Fibroblast of lung (primary cell): Measurements from ENCODE around the gene ZNF511.
"Not testable (repeated sequence)": the region's sequence is repeated elsewhere in the genome, so short reads cannot be mapped to it uniquely, and the experiment has no call there.

Experiments
- EZH2 ChIP-seq: IDR thresholded peaks from 2 replicates; pipeline ENCODE4 v1.5.1; 2012; ENCODE audit warnings: low read length, control low read depth, mild to moderate bottlenecking; ENCODE audit errors: missing control alignments
- TF ChIP-seq, protein P1 (sequence below), 2 donors: IDR thresholded peaks in 1 of 2; conservative IDR thresholded peaks in 1 of 2; 1 replicate in 1 of 2; 2 replicates in 1 of 2; pipeline ENCODE4 v1.5.1; 2011 to 2012; ENCODE audit warnings: low read length in 2 of 2, control low read depth in 1 of 2, inconsistent platforms in 1 of 2, low read depth in 1 of 2, mild to moderate bottlenecking in 1 of 2

DNA sequence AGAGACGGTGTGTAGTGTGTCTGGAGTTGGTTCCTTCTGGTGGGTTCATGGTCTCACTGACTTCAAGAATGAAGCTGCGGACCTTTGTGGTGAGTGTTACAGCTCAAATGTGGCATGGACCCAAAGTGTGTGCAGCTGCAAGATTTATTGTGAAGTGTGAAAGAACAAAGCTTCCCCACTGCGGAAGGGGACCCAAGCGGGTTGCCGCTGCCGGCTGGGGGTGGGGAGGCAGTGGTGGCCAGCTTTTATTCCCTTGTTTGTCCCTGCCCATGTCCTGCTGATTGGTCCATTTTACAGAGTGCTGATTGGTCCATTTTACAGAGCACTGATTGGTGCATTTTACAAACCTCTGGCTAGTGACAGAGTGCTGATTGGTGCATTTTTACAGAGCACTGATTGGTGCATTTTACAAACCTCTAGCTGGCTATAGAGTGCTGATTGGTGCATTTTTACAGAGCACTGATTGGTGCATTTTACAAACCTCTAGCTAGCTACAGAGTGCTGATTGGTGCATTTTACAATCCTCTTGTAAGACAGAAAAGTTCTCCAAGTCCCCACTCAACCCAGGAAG lies 12.2 kb downstream of the ZNF511 start:
- TF ChIP-seq, protein P1, sequence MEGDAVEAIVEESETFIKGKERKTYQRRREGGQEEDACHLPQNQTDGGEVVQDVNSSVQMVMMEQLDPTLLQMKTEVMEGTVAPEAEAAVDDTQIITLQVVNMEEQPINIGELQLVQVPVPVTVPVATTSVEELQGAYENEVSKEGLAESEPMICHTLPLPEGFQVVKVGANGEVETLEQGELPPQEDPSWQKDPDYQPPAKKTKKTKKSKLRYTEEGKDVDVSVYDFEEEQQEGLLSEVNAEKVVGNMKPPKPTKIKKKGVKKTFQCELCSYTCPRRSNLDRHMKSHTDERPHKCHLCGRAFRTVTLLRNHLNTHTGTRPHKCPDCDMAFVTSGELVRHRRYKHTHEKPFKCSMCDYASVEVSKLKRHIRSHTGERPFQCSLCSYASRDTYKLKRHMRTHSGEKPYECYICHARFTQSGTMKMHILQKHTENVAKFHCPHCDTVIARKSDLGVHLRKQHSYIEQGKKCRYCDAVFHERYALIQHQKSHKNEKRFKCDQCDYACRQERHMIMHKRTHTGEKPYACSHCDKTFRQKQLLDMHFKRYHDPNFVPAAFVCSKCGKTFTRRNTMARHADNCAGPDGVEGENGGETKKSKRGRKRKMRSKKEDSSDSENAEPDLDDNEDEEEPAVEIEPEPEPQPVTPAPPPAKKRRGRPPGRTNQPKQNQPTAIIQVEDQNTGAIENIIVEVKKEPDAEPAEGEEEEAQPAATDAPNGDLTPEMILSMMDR (conservative IDR thresholded peaks at IDR 0.05 in 1 of 2, IDR thresholded peaks at IDR 0.05 in 1 of 2; ENCODE audit: low read depth in 1 of 2, low read length in 2 of 2) = not testable (repeated sequence)
- TF ChIP-seq EZH2 = not testable (repeated sequence)
